Hepatocyte (in vitro differentiated cells): ENCODE data around the gene RUNX1.

Experiments used
- EZH2 ChIP-seq: fragments of 200-600 bp; sonication (generic); IDR thresholded peaks from 2 replicates; pipeline ENCODE4 v1.6.1; 2016; ENCODE audit warnings: antibody characterized with exemption, mild to moderate bottlenecking, borderline replicate concordance
- EZH2phosphoT487 ChIP-seq: fragments of 200-600 bp; sonication (generic); IDR thresholded peaks from one replicate; pipeline ENCODE4 v1.6.1; 2018; ENCODE audit warnings: antibody characterized with exemption, mild to moderate bottlenecking, low read depth, moderate library complexity; ENCODE audit not compliant: unreplicated experiment, severe bottlenecking
- TF ChIP-seq, protein P1 (sequence below): fragments of 200-600 bp; sonication (generic); IDR thresholded peaks from 2 replicates; pipeline ENCODE4 v1.5.1; 2016; ENCODE audit warnings: antibody characterized with exemption, mild to moderate bottlenecking; ENCODE audit not compliant: poor library complexity

DNA sequence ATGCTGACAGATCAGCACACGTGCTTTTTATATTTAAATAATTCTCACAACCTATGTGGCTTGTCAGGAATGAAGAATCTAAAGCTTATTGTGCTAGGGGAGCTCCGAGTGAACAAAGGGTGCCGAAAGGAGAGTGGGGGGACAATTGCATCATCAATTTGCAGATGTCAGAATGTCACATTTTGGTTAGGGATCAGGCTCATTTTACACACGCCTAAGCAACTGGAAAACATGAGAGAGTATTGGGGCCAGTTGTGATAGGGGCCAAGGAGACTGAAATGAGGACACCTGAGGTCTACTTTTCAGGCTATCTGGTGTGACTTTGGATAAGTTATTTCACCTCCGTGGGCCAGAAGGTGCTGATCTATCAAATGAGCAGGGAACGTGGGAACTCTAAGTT lies 31.8 kb downstream of the RUNX1 start:
- TF ChIP-seq, protein P1, sequence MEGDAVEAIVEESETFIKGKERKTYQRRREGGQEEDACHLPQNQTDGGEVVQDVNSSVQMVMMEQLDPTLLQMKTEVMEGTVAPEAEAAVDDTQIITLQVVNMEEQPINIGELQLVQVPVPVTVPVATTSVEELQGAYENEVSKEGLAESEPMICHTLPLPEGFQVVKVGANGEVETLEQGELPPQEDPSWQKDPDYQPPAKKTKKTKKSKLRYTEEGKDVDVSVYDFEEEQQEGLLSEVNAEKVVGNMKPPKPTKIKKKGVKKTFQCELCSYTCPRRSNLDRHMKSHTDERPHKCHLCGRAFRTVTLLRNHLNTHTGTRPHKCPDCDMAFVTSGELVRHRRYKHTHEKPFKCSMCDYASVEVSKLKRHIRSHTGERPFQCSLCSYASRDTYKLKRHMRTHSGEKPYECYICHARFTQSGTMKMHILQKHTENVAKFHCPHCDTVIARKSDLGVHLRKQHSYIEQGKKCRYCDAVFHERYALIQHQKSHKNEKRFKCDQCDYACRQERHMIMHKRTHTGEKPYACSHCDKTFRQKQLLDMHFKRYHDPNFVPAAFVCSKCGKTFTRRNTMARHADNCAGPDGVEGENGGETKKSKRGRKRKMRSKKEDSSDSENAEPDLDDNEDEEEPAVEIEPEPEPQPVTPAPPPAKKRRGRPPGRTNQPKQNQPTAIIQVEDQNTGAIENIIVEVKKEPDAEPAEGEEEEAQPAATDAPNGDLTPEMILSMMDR: no peak
- no peak for TF ChIP-seq EZH2
- no peak for TF ChIP-seq EZH2phosphoT487
